Measurements from ENCODE around the gene TNIK.

DNA sequence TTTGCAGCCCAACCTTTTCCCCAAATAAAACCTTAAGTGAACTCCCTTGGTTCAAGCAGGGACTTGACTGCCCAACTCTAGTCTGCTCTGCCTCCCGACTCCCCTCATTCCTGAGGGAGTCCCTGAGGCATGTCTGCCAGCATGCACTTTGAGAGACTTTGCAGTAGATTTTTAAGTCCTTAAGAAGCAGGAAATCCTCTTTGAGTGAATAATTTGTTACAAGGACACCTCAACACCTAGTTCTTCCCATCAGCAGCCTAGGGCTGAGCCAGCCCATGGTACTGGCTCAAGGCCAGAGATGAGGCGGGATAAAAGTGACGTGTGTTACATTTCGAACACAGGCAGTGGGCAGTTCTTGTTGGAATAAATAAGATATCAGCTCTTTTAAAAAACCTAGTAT, 229.3 kb downstream of the TNIK start:
- TF ChIP-seq, protein P1, sequence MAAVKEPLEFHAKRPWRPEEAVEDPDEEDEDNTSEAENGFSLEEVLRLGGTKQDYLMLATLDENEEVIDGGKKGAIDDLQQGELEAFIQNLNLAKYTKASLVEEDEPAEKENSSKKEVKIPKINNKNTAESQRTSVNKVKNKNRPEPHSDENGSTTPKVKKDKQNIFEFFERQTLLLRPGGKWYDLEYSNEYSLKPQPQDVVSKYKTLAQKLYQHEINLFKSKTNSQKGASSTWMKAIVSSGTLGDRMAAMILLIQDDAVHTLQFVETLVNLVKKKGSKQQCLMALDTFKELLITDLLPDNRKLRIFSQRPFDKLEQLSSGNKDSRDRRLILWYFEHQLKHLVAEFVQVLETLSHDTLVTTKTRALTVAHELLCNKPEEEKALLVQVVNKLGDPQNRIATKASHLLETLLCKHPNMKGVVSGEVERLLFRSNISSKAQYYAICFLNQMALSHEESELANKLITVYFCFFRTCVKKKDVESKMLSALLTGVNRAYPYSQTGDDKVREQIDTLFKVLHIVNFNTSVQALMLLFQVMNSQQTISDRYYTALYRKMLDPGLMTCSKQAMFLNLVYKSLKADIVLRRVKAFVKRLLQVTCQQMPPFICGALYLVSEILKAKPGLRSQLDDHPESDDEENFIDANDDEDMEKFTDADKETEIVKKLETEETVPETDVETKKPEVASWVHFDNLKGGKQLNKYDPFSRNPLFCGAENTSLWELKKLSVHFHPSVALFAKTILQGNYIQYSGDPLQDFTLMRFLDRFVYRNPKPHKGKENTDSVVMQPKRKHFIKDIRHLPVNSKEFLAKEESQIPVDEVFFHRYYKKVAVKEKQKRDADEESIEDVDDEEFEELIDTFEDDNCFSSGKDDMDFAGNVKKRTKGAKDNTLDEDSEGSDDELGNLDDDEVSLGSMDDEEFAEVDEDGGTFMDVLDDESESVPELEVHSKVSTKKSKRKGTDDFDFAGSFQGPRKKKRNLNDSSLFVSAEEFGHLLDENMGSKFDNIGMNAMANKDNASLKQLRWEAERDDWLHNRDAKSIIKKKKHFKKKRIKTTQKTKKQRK (IDR thresholded peaks at IDR 0.05; ENCODE audit: low read length), result no peak
- TF ChIP-seq ZNF407 (CRISPR knock-in tag; IDR thresholded peaks at IDR 0.05; ENCODE audit: not compliant biosample characterization), result no peak
- no peak for TF ChIP-seq MIER2 (CRISPR knock-in tag; IDR thresholded peaks at IDR 0.05)
- TF ChIP-seq GABPA (IDR thresholded peaks at IDR 0.05; ENCODE audit: low read depth, low read length), result no peak
- no peak for TF ChIP-seq GABPA (CRISPR knock-in tag; IDR thresholded peaks at IDR 0.05; ENCODE audit: low read depth)
- no peak for TF ChIP-seq YY1 (IDR thresholded peaks at IDR 0.05; ENCODE audit: insufficient read depth, insufficient replicate concordance, low read depth, low read length)
- no peak for TF ChIP-seq POLR2A (IDR thresholded peaks at IDR 0.05; ENCODE audit: insufficient read depth in 1 of 2, low read depth in 2 of 2, low read length in 2 of 2)
- TF ChIP-seq HDAC2 (CRISPR knock-in tag; IDR thresholded peaks at IDR 0.05), result no peak
- no peak for TF ChIP-seq ELF1 (CRISPR knock-in tag; IDR thresholded peaks at IDR 0.05)
- TF ChIP-seq, protein P2, sequence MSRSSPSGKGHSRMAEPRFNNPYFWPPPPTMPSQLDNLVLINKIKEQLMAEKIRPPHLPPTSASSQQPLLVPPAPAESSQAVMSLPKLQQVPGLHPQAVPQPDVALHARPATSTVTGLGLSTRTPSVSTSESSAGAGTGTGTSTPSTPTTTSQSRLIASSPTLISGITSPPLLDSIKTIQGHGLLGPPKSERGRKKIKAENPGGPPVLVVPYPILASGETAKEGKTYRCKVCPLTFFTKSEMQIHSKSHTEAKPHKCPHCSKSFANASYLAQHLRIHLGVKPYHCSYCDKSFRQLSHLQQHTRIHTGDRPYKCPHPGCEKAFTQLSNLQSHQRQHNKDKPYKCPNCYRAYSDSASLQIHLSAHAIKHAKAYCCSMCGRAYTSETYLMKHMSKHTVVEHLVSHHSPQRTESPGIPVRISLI (CRISPR knock-in tag; IDR thresholded peaks at IDR 0.05; ENCODE audit: borderline replicate concordance), result no peak
- no peak for TF ChIP-seq ZNF768 (CRISPR knock-in tag; IDR thresholded peaks at IDR 0.05)
- TF ChIP-seq EZH2 (conservative IDR thresholded peaks at IDR 0.05; ENCODE audit: low read depth, low read length), result no peak
- no peak for TF ChIP-seq ZNF562 (CRISPR knock-in tag; IDR thresholded peaks at IDR 0.05; ENCODE audit: borderline replicate concordance)

All from HepG2 (cell line).